Activated naive CD8-positive, alpha-beta T cell treated with anti-CD3 and anti-CD28 coated beads, Interleukin-2, amount 50 U/mL, for 24 hours (primary cell): ENCODE data around the gene UGT1A7.

Experiments
- ATAC-seq: fragments of 150-1000 bp; cut with Tn5 transposase; one replicate; pipeline ENCODE4 v1.10.0; 2021
- DNase-seq: peaks from one replicate; pipeline ENCODE4 v3.0.0; 2021
- H3K27ac Mint-ChIP-seq: one replicate; pipeline ENCODE4 v1.8.0; 2021; ENCODE audit warnings: mild to moderate bottlenecking, mixed read lengths
- H3K27me3 Mint-ChIP-seq: one replicate; pipeline ENCODE4 v1.8.0; 2021; ENCODE audit warnings: mixed read lengths
- H3K36me3 Mint-ChIP-seq: one replicate; pipeline ENCODE4 v1.8.0; 2021; ENCODE audit warnings: low read depth, mixed read lengths
- H3K4me1 Mint-ChIP-seq: one replicate; pipeline ENCODE4 v1.8.0; 2021; ENCODE audit warnings: mixed read lengths
- H3K4me3 Mint-ChIP-seq: one replicate; pipeline ENCODE4 v1.8.0; 2021; ENCODE audit warnings: mild to moderate bottlenecking, moderate library complexity, mixed read lengths
- H3K9me3 Mint-ChIP-seq: one replicate; pipeline ENCODE4 v1.8.0; 2021; ENCODE audit warnings: mixed read lengths

Gene UGT1A7

GRCh38 chr2:233814056-233814835 is 132.5 kb downstream of the UGT1A7 start:
- no peak for ATAC-seq

GRCh38 chr2:233815861-233816260 is 134.2 kb downstream of the UGT1A7 start:
- Mint-ChIP-seq H3K4me1 (no peaks in the 10 kb centered on the region), H3K27ac (no peak overlapping the region), H3K36me3 (no peaks in the 10 kb centered on the region)

More at GRCh38 chr2:233814056-233814835, 132.5 kb downstream of the UGT1A7 start:
- Mint-ChIP-seq H3K4me1 (no peaks in the 10 kb centered on the region), H3K36me3 (no peaks in the 10 kb centered on the region), H3K27ac (no peak overlapping the region), H3K9me3 (no peaks in the 10 kb centered on the region), H3K4me3 (no peak overlapping the region), H3K27me3 (peaks cover 10% of the 10 kb centered on the region)
- no peak for DNase-seq

DNA sequence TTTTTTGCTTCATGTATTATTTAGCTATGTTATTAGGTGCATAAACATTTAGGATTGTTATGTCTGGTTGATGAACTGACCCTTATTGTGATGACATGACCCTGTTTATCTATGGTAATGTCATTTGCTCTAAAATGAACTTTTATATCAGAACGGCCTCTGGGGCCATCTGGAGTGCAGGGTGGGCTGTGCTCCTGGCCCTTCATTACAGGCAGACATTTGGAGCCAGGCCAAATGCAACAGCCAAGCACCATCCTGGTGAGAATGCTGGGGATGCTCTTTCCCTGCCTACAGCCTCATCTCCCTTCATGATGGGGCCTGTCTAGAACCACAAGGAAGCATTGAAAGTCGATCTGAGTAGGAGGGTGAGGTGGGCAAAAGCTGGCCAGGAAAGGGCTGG is 134.6 kb downstream of the UGT1A7 start:
- no peak for DNase-seq
- Mint-ChIP-seq H3K36me3 (no peaks in the 10 kb centered on the region), H3K9me3 (no peaks in the 10 kb centered on the region), H3K27me3 (peaks cover 5% of the 10 kb centered on the region), H3K4me1 (no peaks in the 10 kb centered on the region), H3K27ac (no peak overlapping the region), H3K4me3 (no peak overlapping the region)
- no peak for ATAC-seq

More at GRCh38 chr2:233815861-233816260, 134.2 kb downstream of the UGT1A7 start:
- Mint-ChIP-seq H3K9me3 (no peaks in the 10 kb centered on the region), H3K4me3 (no peak overlapping the region), H3K27me3 (peaks cover 5% of the 10 kb centered on the region)
- no peak for DNase-seq
- no peak for ATAC-seq

DNA sequence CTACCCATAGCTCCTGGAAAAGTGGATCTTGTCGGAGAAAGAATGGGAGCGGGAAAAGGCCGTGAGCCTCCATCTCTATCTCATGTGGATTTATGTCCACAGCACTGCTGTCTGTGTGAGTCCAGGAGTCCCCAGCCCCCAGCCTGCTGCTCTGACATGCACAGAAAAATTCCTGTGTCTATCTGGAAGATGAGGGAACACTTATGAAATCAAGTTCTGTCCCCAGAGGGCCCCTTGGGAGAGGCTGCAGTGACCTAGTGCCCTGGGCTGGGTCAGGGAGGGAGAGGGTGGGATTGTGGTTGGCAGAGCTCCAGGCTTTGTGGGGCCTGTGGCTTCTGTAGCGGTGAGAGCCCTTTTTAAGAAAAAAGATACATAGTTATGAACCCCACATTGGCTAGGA is 135.1 kb downstream of the UGT1A7 start:
- H3K9me3 Mint-ChIP-seq = no peaks in the 10 kb centered on the region
- no peak overlapping the region for H3K27ac Mint-ChIP-seq
- no peak for DNase-seq
- H3K4me3 Mint-ChIP-seq = no peak overlapping the region
- H3K36me3 Mint-ChIP-seq = no peaks in the 10 kb centered on the region
- no peak for ATAC-seq
- no peaks in the 10 kb centered on the region for H3K4me1 Mint-ChIP-seq
- H3K27me3 Mint-ChIP-seq = peaks cover 5% of the 10 kb centered on the region

DNA sequence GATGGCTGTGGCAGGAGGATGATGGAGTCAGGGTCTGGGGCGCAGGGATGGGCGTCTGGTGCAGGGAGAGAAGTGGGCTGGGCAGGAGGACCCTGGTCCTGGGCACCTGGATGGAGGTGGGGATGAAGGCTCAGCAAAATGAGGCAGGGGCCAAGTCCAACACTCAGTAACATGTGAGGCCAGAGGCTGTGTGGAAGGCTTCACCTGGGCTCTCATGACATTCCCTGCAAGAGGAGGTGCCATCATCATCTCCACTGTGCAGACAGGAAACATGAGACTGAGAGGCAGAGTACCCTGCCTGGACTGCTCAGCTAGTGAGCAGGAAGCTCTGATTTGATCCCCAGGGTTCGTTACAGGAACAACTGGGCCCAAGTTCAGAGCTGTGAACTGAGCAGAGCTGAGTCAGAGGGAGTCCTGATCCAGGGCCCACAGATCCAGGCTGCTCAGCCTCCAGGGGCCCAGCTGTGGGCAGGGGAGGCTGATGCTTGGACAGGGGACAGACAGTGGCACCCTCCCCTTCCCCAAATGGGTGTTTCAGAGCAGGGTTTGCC is 135.7 kb downstream of the UGT1A7 start:
- Mint-ChIP-seq H3K36me3 (no peaks in the 10 kb centered on the region), H3K27me3 (peaks cover 3% of the 10 kb centered on the region), H3K4me3 (no peak overlapping the region), H3K9me3 (no peaks in the 10 kb centered on the region), H3K4me1 (no peaks in the 10 kb centered on the region), H3K27ac (no peak overlapping the region)
- DNase-seq = no peak
- no peak for ATAC-seq

- no peak overlapping the region for H3K27ac Mint-ChIP-seq
- H3K36me3 Mint-ChIP-seq = no peaks in the 10 kb centered on the region
- H3K9me3 Mint-ChIP-seq = no peaks in the 10 kb centered on the region
- H3K4me1 Mint-ChIP-seq = no peaks in the 10 kb centered on the region
- no peak overlapping the region for H3K4me3 Mint-ChIP-seq
- no peak for DNase-seq
- H3K27me3 Mint-ChIP-seq = peaks cover 3% of the 10 kb centered on the region
- ATAC-seq = no peak
Measured at GRCh38 chr2:233817995-233818638, 136.4 kb downstream of the UGT1A7 start.

GRCh38 chr2:233818639-233819621 is 137.2 kb downstream of the UGT1A7 start:
- ATAC-seq = no peak
- no peaks in the 10 kb centered on the region for H3K9me3 Mint-ChIP-seq

GRCh38 chr2:233819884-233820773 is 138.4 kb downstream of the UGT1A7 start:
- Mint-ChIP-seq H3K27ac (no peak overlapping the region), H3K4me1 (no peaks in the 10 kb centered on the region), H3K36me3 (no peaks in the 10 kb centered on the region), H3K9me3 (no peaks in the 10 kb centered on the region), H3K4me3 (no peak overlapping the region), H3K27me3 (peaks cover 3% of the 10 kb centered on the region)
- ATAC-seq (no peak), DNase-seq (no peak)

More at GRCh38 chr2:233818639-233819621, 137.2 kb downstream of the UGT1A7 start:
- DNase-seq = no peak
- no peaks in the 10 kb centered on the region for H3K4me1 Mint-ChIP-seq
- H3K27me3 Mint-ChIP-seq = peaks cover 3% of the 10 kb centered on the region
- H3K36me3 Mint-ChIP-seq = no peaks in the 10 kb centered on the region
- no peak overlapping the region for H3K27ac Mint-ChIP-seq
- H3K4me3 Mint-ChIP-seq = no peak overlapping the region

DNA sequence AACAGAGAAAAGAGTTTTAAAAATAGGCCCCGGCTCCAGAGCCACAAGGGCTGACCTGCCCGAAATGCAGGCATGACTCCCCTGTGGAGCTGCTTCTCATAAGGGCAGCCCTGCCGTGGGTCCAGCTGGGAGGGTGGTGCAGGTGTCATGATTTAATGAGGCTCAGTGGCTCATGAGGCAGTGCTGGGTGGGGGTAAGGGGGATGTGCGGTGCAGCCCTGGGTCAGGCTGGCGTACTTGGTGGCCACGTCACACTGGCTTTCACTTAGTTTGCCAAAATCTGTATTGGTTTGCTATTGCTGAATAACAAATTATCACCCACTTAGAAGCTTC is 139.0 kb downstream of the UGT1A7 start:
- no peak overlapping the region for H3K4me3 Mint-ChIP-seq
- DNase-seq (no peak), ATAC-seq (no peak)
- peaks cover 5% of the 10 kb centered on the region for H3K27me3 Mint-ChIP-seq
- no peak overlapping the region for H3K27ac Mint-ChIP-seq
- no peaks in the 10 kb centered on the region for H3K36me3 Mint-ChIP-seq
- H3K9me3 Mint-ChIP-seq = no peaks in the 10 kb centered on the region
- no peaks in the 10 kb centered on the region for H3K4me1 Mint-ChIP-seq

GRCh38 chr2:233821196-233821595 is 139.5 kb downstream of the UGT1A7 start:
- ATAC-seq (no peak), DNase-seq (no peak)
- H3K4me1 Mint-ChIP-seq = no peaks in the 10 kb centered on the region
- H3K4me3 Mint-ChIP-seq = no peak overlapping the region
- peaks cover 7% of the 10 kb centered on the region for H3K27me3 Mint-ChIP-seq
- H3K9me3 Mint-ChIP-seq = no peaks in the 10 kb centered on the region
- H3K36me3 Mint-ChIP-seq = no peaks in the 10 kb centered on the region
- no peak overlapping the region for H3K27ac Mint-ChIP-seq

- H3K27me3 Mint-ChIP-seq = peaks cover 8% of the 10 kb centered on the region
- H3K36me3 Mint-ChIP-seq = no peaks in the 10 kb centered on the region
- ATAC-seq = no peak
- no peak overlapping the region for H3K27ac Mint-ChIP-seq
- no peak overlapping the region for H3K4me3 Mint-ChIP-seq
- no peak for DNase-seq
- no peaks in the 10 kb centered on the region for H3K9me3 Mint-ChIP-seq
- H3K4me1 Mint-ChIP-seq = no peaks in the 10 kb centered on the region
Measured at GRCh38 chr2:233821709-233822100, 140.0 kb downstream of the UGT1A7 start.

GRCh38 chr2:233822101-233822771 is 140.5 kb downstream of the UGT1A7 start:
- no peaks in the 10 kb centered on the region for H3K9me3 Mint-ChIP-seq
- H3K27ac Mint-ChIP-seq = no peak overlapping the region
- no peaks in the 10 kb centered on the region for H3K4me1 Mint-ChIP-seq
- H3K36me3 Mint-ChIP-seq = no peaks in the 10 kb centered on the region
- ATAC-seq = no peak
- no peak overlapping the region for H3K4me3 Mint-ChIP-seq
- peaks cover 8% of the 10 kb centered on the region for H3K27me3 Mint-ChIP-seq
- no peak for DNase-seq
